IPS-18a (cell line): ENCODE measurements around the gene PGM2L1.
A peak's percentile ranks its signal among the peaks of the same experiment; 100 is the strongest.

ENCODE experiments used
- H3K27ac ChIP-seq: one replicate; pipeline ENCODE4 v1.5.1; 2013; ENCODE audit warnings: low read length
- H3K27me3 ChIP-seq: one replicate; pipeline ENCODE4 v1.6.1; 2013; ENCODE audit warnings: mild to moderate bottlenecking, low read length; ENCODE audit not compliant: control insufficient read depth, insufficient read depth
- H3K36me3 ChIP-seq: one replicate; pipeline ENCODE4 v1.6.1; 2013; ENCODE audit warnings: low read depth, low read length; ENCODE audit not compliant: control insufficient read depth
- H3K4me1 ChIP-seq: one replicate; pipeline ENCODE4 v1.6.1; 2013; ENCODE audit warnings: low read depth, low read length; ENCODE audit not compliant: control insufficient read depth
- H3K4me3 ChIP-seq: one replicate; pipeline ENCODE4 v1.5.1; 2013; ENCODE audit warnings: low read length
- H3K9ac ChIP-seq: one replicate; pipeline ENCODE4 v1.6.1; 2013; ENCODE audit warnings: mild to moderate bottlenecking, low read length, moderate library complexity
- H3K9me3 ChIP-seq: one replicate; pipeline ENCODE4 v1.6.1; 2013; ENCODE audit warnings: low read depth, low read length; ENCODE audit not compliant: control insufficient read depth

Gene PGM2L1

GRCh38 chr11:74316772-74317505 is 81.3 kb downstream of the PGM2L1 start:
- Histone ChIP-seq H3K4me3 (no peak overlapping the region), H3K36me3 (no peaks in the 10 kb centered on the region), H3K9me3 (peaks cover 3% of the 10 kb centered on the region), H3K9ac (no peak overlapping the region), H3K27ac (no peak overlapping the region), H3K27me3 (peaks cover 14% of the 10 kb centered on the region), H3K4me1 (no peaks in the 10 kb centered on the region)

DNA sequence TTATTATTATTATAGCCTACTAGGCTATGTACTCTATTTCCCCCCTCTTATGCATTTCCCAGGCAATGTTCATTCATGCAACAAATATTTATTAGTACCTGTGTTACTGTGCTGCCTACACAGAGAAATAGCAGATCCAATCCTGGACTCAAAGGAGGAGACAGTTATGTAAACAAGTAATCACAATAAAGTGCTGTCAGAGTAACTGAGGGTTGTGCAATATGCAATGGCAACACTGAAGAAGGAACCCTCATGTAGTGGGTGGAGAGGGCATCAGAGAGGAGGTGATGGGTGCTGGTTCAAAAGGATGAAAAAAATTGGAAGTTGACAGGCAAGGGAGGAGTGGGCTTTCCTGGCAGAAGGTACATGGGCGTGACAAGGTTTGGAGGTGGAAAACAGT is 85.9 kb downstream of the PGM2L1 start:
- H3K4me3 ChIP-seq, result no peak overlapping the region
- H3K9ac ChIP-seq, result no peak overlapping the region
- peaks cover 3% of the 10 kb centered on the region for H3K9me3 ChIP-seq
- H3K27ac ChIP-seq, result no peak overlapping the region
- H3K36me3 ChIP-seq, result no peaks in the 10 kb centered on the region
- H3K27me3 ChIP-seq, result peaks cover 42% of the 10 kb centered on the region
- H3K4me1 ChIP-seq, result no peaks in the 10 kb centered on the region

DNA sequence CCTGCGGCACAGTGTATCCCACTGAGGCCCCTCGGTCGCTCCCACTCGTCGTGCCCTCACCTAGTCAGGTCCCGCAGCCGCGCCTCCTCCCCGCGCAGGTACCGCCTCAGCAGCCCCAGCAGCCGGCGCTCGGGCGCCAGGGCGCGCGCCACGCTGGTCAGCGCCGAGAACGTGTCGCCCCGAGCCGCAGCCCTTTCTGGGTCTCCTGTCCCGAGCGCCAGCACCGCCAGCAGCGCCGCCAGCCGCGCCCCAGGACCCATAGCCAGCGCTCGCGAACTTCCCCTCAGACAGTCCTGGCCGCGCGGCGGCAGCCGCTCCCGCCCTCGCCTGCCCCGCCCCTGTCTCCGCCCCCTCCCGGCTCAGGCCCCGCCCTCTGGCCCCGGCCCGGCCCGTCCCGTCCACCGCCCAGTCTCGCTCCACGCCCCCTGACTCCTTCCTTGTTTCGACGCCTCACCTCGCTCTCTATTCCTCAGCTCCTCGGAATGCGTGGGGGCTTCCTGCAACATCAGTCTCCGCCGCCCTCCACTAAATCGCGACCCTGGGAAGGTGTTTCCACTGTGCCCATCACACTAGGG is 86.8 kb downstream of the PGM2L1 start, which contains the start of gene P4HA3:
Gene P4HA3 (minus strand): TSS at position 289 of the 575 bp plus-strand sequence. CDS start 29 bp downstream, at position 260.
- Histone ChIP-seq H3K27ac (no peak within 1 kb of the TSS), H3K4me1 (no peaks in the 10 kb centered on the region), H3K9me3 (no peaks in the 10 kb centered on the region), H3K27me3 (peaks cover 45% of the 10 kb centered on the region), H3K9ac (no peak within 1 kb of the TSS), H3K36me3 (no peaks in the 10 kb centered on the region), H3K4me3 (peak within 1 kb of the TSS; percentile 57)

GRCh38 chr11:74310857-74311256 is 87.4 kb downstream of the PGM2L1 start:
- Histone ChIP-seq H3K27me3 (peaks cover 45% of the 10 kb centered on the region), H3K4me1 (no peaks in the 10 kb centered on the region), H3K27ac (no peak overlapping the region), H3K4me3 (peak overlapping the region; percentile 37), H3K36me3 (no peaks in the 10 kb centered on the region), H3K9me3 (no peaks in the 10 kb centered on the region), H3K9ac (no peak overlapping the region)

DNA sequence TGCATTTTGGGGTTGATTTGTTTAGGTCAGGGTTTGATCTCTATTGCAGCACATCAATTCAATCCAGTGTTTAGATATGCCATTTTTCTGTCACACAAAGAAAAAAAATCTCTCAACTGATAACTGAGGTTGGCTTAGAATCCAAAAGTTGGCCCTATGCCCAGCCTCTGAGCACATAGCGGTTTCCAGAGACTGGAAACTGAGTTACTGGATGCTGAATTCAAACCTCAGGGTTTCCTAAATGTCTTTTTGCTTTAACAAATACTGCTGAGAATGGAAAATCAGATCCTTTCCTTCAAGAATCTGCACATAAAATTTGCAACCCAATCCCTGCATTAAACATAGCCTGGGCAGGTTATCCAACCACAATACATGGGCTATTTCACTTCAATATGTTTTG is 90.8 kb downstream of the PGM2L1 start:
- peaks cover 35% of the 10 kb centered on the region for H3K27me3 ChIP-seq
- no peak overlapping the region for H3K4me3 ChIP-seq
- no peaks in the 10 kb centered on the region for H3K4me1 ChIP-seq
- no peak overlapping the region for H3K27ac ChIP-seq
- no peaks in the 10 kb centered on the region for H3K9me3 ChIP-seq
- H3K36me3 ChIP-seq, result no peaks in the 10 kb centered on the region
- no peak overlapping the region for H3K9ac ChIP-seq

DNA sequence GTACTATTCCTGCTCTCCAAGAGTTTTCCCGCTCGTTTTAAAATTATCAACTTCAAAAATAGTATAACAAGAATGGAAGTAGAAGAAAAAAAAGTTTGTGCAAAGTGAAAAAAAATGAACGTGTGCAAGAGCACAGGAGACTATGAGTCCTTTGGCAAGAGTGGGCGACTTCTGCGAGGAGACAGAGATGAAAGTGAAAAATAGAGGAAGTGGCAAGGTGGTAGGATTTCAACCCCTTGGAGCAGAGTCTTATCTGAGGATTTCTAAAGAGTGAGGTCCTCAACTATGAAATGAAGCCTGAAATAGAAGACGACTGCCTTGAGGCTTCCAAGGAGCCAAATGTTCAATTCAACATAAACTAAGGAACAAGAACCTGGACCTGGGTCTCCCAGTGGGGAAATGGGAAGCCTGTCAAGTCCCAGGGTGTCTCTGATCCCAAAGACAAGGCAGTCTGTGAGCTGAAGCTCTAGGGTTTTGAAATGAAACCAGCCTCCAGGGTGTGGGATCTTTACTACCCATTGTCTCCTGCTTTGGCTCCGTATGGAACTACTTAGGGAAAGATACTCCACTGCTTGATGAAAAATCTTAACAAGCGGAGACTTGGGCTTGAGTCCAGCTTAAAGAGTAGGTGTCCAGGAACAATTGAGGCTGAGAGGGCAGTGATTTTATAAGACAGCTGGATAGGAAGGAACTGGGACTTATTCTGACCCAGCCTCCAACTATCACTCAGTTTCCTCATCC is 91.6 kb downstream of the PGM2L1 start:
- H3K27me3 ChIP-seq, result peaks cover 27% of the 10 kb centered on the region
- no peaks in the 10 kb centered on the region for H3K4me1 ChIP-seq
- no peak overlapping the region for H3K27ac ChIP-seq
- H3K36me3 ChIP-seq, result no peaks in the 10 kb centered on the region
- no peaks in the 10 kb centered on the region for H3K9me3 ChIP-seq
- no peak overlapping the region for H3K4me3 ChIP-seq
- no peak overlapping the region for H3K9ac ChIP-seq

DNA sequence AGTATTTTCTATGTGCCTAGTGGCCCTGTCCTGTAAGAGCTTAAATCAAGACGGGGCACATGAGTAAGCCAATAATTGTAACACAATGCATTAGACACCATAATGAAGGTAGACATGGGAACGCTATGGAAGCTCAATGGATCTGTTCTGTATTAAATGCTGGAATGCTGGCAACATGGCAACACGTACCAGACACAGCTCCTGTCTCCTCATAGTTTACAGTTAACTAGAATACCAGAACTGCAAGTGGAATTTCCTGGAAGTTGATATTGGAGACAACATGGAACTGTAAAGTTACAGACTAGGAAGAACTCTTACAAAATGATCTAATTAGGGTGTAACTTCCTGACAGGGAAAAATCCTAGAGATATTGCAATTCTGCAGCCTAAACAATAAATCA is 99.2 kb downstream of the PGM2L1 start:
- Histone ChIP-seq H3K4me1 (no peaks in the 10 kb centered on the region), H3K9me3 (peaks cover 4% of the 10 kb centered on the region), H3K27me3 (no peaks in the 10 kb centered on the region), H3K27ac (no peak overlapping the region), H3K4me3 (no peak overlapping the region), H3K36me3 (no peaks in the 10 kb centered on the region), H3K9ac (no peak overlapping the region)

DNA sequence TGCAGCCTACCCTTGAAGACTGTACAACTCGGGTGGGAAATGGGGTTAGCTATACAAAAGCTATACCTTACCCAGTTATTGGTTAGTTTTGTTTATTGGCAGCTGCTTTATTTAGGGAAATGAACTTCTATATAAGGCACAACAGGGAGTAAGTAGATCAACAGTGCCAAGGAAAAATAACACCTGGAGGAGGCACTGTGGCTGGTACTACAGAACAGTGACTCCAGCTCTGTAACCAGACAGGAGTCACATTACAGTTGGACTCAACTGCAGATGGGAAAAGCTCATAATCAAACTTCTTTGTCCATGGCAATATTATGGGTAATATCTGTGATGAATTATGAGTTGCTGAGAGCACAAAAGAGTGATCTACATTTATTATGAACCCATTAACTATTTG is 100.7 kb downstream of the PGM2L1 start:
- peaks cover 4% of the 10 kb centered on the region for H3K9me3 ChIP-seq
- no peak overlapping the region for H3K27ac ChIP-seq
- H3K4me3 ChIP-seq, result no peak overlapping the region
- H3K9ac ChIP-seq, result no peak overlapping the region
- no peaks in the 10 kb centered on the region for H3K36me3 ChIP-seq
- no peaks in the 10 kb centered on the region for H3K27me3 ChIP-seq
- H3K4me1 ChIP-seq, result no peaks in the 10 kb centered on the region

- Histone ChIP-seq H3K9ac (no peak overlapping the region), H3K4me3 (no peak overlapping the region), H3K36me3 (no peaks in the 10 kb centered on the region), H3K27me3 (no peaks in the 10 kb centered on the region), H3K4me1 (no peaks in the 10 kb centered on the region), H3K9me3 (no peaks in the 10 kb centered on the region), H3K27ac (no peak overlapping the region)
These were observed 109.3 kb downstream of the PGM2L1 start for GRCh38 chr11:74288911-74289310.

DNA sequence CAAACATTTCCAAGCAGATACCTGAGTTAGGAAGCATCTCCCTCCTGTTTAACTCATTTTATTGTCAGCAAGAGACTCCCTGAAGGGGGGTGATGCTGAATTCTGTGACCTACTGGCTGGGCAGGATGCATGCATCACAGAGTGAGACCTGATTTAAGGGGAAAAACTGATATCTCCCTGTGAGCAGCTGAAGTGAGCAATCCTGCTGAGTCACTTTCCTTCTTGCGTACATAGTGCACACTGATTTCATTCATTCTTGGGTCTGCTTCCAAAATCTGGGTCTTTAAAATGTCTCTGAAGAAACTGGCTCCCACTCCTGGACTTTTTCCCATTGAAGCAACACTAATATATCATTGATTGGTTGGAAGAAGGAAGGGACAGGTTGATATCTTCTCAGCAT is 110.1 kb downstream of the PGM2L1 start:
- H3K4me3 ChIP-seq, result no peak overlapping the region

DNA sequence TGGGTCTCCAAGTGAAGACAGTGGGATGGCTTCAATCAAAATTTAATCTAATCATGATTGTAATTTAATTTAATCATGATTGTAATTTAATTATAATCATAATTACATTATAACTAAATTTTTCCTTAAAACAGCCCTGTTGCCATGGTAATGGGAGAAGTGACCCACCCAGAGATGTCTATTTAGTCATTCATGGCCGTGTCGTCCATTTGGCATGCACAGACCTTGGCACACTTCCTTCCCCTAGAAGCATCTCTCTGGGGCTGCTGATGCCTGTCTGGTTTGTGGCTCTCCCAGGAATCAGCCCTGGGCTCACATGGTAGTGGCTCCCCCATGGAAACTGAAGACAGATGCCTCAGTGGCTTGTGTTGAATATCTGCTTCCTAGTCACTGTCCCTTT is 113.8 kb downstream of the PGM2L1 start:
- Histone ChIP-seq H3K4me1 (no peaks in the 10 kb centered on the region), H3K27ac (no peak overlapping the region)

More for the DNA sequence above, 110.1 kb downstream of the PGM2L1 start:
- H3K4me1 ChIP-seq, result no peaks in the 10 kb centered on the region
- H3K9ac ChIP-seq, result no peak overlapping the region
- no peak overlapping the region for H3K27ac ChIP-seq
- H3K27me3 ChIP-seq, result no peaks in the 10 kb centered on the region
- H3K36me3 ChIP-seq, result no peaks in the 10 kb centered on the region
- no peaks in the 10 kb centered on the region for H3K9me3 ChIP-seq

More for the DNA sequence above, 113.8 kb downstream of the PGM2L1 start:
- no peaks in the 10 kb centered on the region for H3K9me3 ChIP-seq
- no peaks in the 10 kb centered on the region for H3K36me3 ChIP-seq
- H3K4me3 ChIP-seq, result no peak overlapping the region
- H3K27me3 ChIP-seq, result no peaks in the 10 kb centered on the region
- H3K9ac ChIP-seq, result no peak overlapping the region
